GM19193 (cell line): ENCODE measurements around the gene ADORA1.

ENCODE experiments used
- POLR2A ChIP-seq: IDR thresholded peaks from 4 replicates; pipeline ENCODE4 v1.6.1; 2011; ENCODE audit not compliant: insufficient read depth, insufficient read length; ENCODE audit errors: extremely low read depth

The ADORA1 gene

DNA sequence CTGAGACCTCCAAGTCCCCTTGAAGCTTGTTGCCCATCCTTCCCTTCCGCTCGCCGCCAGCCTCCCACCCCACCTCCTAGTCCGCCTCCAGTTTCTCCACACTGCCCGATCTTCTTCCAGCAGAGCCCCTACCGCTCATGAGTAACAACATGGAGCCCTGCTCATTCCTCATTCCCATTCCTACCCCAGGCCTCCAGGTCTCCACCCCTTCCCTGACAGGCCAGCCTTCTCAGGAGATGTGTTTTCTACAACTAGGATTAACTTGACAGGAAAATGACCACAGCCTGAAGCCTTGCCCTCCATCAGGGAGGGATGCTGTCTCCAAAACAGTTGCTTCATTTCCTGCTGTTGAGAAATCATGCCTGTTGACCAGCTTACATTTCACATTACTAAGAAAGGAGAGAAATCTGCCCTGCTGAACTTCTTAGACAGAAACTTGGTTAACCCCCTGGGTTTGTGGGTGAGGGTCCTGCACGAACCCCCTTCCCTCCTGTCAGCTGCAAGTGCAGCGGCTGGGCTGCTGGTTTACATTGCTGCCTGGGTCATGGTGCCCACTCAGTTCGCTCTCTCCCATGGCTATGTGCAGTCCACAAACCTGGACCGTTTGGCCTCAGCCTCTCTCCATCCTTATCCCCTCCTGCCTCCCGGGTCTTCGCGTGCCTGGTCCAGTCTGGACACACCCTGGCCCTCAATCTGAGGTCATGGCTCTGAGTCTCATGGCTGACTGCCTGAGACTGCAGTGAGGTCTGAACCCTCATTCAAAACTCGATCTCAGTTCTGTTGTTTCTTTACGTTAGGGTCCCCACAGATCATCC lies 75.1 kb downstream of the ADORA1 start:
- TF ChIP-seq POLR2A, result no peak

DNA sequence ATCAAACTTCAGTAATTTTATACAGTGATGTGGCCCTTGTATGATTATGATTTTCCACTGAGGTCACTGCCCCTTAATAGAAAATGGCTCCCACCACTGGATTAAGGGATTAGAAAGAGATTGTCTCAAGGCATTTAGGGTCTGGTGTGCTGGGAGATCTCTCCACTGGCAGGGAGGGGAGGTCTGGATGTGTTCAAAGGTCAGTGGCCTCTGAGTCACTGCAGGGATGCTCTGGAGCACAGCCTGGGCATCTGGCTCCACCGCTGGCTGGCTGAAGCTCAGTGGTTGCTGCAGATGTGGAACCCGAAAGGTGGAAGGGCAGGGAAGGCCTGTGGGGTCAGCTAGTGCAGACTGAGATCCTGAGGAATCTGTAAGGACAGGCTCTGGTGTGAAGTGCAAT lies 77.2 kb downstream of the ADORA1 start:
- no peak for TF ChIP-seq POLR2A

DNA sequence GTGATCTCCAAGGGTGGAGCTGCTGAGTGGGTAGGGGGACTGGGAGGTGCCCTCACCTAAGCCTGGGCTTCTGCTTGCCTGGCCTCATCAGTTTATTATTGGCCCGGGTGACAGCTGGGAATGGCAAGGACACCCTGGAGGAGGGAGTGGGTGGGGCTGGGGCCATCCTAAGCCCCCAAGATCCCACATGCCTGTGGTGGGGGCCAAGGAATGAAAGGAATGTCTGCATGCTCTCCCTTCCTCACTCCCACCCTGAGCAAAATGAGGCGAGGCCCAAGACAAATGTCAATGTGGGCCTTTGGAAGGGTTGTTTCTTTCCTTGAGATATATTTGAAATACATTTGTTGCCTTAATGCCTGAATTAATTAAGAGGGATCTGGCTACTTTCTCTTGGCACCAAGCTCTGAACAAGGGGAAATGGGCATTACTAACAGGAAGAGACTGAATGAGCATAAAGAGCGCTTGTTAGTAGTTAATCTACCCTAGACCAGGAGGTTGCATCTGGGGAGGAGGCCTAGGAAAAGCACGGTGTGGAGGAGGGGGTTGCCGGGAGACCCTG lies 78.7 kb downstream of the ADORA1 start:
- no peak for TF ChIP-seq POLR2A

DNA sequence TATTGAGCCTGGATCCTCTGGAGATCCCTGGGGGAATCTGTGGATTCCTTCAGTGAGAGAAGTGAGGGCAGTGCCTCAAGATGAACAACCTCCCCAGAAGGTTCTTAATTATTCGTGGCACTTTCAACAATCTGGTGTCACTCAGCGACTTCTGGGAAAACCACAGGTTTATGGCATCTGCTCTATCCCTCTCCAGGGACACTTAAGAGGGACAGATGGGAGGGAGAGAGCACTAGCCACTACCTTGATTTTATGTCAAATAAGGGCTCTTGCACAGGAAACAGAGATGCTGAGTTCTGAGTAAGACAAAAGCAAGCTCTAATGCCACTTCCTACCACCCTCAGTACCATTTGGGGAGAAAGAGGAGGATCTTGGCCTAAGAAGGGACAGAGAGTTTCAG lies 80.2 kb downstream of the ADORA1 start:
- no peak for TF ChIP-seq POLR2A

DNA sequence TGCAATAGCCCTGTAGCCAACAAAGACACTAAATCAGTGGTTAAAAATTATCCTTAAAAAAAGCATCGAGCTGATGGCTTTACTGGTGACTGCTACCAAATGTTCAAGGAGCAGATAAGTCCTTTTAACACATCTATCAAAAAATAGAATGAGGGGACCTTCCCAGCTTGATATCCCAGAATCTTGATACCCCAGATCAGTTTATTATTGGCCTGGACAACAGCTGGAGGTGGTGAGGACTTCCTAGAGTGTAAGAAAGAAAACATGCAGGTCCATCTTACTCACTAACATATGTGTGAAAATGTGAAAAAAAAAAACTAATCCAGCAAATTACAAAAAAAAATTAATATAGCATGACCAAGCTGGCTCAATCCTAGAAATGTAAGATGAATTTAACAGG lies 80.7 kb downstream of the ADORA1 start:
- TF ChIP-seq POLR2A, result no peak

DNA sequence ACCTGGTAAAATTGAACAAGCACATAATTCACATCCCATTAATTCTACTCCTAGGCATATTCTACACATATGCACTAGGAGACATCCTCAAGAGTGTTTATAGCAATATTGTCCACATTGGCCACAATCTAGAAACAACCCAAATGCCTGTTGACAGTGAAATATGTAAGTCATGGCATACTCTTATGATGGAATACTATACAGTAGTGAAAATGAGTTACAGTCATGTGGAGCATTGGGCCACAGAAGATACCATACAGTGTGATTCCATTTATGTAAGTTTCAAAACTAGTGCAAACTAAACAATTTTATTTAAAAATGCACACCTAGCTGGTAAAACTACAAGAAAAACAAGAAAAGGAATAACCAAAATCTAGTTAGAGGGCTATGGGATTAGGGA lies 82.8 kb downstream of the ADORA1 start:
- TF ChIP-seq POLR2A, result no peak

DNA sequence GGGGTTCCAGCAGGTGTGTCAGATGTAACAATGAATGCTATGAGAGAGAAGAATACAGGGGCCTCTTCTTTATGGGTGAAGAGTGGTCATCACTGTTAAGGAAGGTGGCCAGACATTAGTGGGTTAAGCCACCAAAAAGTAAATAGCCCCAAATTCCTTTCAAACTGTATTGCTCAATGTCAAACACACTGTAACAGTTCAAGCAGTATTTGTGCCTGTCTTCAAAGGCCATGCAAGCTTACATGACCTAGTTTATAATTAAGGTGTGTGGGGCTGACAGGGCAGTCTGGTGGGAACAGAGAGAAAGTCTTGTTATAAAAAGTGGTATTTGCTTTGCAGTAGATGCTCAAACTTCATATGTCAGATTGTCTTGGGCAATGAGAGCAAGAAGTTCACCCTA lies 83.5 kb downstream of the ADORA1 start:
- TF ChIP-seq POLR2A, result no peak

DNA sequence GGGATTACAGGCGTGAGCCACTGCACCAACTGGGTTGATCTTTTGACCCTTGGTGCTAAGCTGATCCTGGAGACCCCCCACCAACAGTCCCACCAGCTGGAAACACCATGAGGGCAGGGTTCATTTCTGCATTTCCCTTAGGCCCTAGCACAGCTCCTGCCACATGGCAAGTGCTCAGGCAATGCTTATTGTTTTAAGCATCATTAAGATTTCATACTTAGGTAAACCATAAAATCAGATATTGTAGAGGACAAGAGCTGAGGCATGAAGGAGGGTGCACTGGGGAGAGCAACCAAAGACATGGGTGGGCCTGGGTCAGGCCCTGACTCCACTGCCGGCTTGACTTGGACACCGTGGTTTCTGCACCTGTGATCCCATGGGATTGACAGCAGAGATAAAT lies 84.3 kb downstream of the ADORA1 start:
- TF ChIP-seq POLR2A, result no peak

DNA sequence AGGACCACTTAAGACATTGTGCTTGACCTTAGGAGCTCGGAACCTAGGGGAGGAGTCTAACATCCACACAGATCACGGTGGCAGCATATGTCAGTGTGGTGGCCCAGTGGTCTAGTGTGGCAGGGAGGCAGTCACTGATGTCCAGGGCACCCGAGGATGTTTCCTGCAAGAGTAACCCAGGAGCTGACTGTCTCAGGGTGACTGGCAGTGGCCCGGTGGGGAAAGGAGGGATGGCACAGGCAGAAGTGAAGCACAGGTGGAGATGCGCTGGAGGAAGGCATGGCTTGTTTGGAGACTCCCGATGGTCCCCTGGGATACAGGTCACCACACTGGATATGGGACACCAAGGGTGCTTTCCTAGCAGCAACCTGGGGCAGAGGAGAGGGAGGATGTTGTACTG lies 85.6 kb downstream of the ADORA1 start:
- TF ChIP-seq POLR2A, result no peak

DNA sequence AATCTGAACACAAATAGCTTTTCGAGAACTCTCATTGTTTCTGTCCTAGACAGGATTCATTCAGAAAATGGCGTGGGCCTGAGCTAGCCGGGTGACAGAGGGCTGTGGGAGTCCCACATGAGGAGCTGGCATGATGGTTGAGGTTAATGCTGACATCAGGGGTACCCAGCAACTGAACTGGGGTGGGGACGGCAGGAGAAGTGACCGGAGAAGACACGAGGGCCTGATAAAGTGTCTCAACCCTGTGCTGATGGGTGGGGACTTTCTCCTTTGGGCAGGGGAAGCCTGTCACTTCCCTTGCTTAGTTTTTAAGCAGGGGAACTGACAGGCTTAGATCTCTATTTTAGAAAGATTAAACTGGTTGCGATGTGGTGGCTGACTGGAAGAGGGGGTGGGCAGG lies 87.3 kb downstream of the ADORA1 start:
- no peak for TF ChIP-seq POLR2A

DNA sequence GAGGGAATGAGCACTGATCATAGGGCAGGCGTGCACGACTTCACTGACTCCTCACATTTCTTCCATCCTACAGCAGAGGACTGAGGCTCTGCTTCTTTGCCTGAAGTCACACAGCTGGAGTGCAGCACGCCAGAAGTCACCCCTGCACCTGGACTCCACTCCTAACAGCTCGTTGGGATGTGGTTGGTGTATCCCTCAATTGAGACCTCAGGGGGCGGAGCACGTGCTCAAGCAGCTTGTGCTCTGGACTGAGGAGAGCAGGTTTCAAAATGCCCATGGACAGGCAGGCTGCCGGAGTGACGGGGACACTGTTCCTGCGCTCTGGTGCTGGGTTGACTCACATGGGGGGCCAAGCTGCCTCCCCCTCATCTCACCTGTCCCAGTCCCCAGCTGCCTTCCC lies 88.0 kb downstream of the ADORA1 start:
- no peak for TF ChIP-seq POLR2A

DNA sequence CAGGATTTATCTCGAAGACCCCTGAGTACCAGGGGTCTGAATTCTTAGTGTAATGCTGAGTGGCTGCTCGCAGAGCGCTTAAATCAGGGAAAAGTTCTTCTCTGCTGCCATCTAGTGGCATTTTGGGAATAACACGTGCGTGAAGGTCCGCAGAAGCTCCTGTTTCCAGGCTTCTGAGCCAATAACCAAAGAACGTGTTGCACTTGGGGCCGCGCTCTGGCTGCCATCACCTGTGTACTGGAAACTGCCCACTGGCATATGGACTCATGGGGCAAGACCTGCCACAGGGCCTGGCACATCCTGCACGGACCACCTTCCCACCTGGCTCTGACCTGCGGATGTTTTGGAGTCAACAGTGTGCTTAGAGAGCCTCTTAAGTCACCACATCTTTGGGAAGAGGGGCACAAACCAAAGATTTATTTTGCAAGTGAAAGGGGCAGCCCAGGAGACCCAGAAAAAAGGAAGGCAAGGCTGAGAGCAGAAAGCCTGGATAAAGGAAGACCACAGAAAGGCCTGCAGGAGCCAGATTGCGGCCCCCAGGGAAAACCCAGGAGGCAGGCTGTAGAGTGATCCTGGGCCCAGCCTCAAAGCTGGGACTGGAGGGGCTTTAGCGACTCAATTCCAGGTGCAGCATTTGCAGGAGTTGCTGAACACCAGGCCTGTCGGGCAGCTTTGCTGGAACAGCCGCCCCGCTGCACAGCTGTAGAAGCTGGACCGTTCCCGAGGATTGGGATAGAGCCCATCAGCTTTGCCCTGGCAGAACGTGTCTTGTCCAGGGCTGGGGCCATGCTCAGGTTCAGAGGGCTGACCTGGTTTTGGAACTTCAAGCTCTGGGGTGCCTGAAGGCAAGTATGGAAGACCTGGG lies 89.0 kb downstream of the ADORA1 start:
- TF ChIP-seq POLR2A, result no peak
